Measurements from ENCODE around the gene SH3RF3.

Gene SH3RF3

DNA sequence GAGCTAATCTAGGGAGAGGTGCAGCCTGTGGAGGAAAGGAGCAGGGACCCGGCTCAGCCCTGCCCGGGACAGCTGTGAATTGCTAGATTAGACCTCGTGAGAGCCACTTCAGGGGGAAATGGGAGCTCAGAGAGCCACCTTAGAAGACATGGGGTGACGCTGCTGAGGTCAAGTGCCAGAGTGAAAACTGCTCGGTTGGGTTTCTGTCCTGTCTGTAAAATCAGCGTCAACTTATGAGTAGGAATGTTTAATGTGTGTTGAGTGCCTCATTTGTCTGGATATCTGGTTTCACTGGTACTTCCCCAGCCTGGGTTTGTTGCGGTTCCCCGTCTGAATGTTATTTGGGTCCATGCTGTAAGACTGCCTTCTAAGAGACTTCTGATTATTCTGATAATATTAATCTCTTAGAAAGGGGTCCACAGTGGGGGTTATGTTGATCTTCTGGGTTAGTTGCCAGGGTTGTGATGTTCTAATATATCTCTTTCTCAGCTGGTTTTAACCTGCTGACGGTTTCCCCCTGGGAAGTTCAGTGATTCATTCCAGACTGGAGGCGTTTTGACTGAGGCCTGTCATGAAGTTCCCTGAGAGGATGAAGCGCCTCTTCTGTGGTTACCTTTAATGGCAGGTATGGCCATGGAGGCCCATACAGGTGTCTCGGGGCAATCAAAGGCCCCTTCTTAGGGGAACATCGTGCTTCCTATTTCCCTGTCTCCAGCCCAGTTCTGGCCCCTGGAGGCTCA is 175.9 kb downstream of the SH3RF3 start:
- no peak for DNase-seq (ENCODE audit: low read depth, low spot score)

DNA sequence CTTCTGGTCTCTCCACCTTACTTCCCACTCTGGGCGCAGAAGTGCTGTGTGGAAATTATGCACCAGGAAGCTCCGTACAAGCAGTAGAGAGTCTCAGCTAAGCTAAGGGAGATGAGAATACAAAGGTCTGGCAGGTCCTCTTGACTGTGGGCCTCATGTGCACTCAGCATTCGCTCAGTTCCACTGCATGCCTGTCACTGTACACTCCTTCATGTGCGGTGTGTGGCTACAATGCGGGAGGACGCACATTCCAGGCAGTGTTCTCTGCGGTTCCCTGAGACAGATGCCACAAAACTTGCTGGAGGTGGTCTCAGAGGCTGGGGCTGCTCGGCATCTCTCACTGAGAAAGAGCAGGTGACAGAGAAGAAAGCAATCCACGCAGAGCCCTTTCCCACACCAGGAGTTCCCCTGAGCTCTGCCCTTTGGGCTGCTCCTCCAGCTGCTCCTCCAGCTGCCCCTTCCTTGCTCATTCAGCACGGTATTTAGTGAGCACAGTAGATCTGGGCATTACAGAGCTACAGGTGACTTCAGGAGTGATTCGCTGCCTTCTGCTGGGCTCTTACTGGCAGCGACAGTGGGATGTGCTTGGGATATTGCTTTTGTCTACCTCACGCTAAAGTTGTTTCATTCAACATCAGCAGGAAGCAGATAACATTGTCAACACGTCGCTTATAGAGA is 176.6 kb downstream of the SH3RF3 start:
- no peak for DNase-seq (ENCODE audit: low read depth, low spot score)

DNA sequence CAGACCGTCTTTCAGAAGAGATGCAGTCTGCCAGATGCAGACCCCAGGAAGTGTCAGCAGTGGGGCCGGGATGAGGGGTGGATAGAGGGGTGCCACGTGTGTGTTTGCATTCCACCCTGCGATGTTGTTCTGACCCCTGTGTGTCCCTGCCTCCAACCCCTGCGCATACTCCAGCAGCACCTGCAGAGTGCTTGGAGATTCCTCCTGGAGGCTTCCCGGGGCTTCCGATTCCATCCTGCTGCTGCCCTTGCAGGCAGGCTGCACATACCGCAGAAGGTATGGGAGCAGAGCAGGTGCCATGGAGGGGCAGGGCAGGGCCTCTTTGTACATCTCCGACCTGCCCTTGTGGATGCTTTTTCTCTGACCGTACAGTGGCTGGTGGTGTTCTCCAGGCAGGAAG is 177.2 kb downstream of the SH3RF3 start:
- no peak for DNase-seq (ENCODE audit: low read depth, low spot score)

DNA sequence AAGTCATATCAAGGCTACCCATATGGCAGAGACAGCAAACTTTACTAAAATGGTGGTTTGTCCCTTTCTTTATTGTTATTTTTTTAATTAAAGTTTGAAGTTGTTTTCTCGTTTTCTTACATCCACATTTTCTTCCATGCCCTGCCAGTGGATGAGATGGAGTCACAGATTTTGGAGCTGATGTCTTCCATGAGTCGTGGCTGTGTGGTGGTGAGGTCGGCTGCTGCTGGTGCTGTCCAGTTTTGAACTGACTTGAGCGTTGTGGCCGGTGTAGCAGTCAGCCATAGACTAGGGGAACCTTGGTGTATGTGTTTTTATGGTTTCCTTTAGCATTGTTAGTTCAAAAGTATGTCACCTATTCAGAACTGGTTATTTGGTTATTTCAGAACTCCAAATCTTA is 182.8 kb downstream of the SH3RF3 start:
- no peak for DNase-seq (ENCODE audit: low read depth, low spot score)

DNA sequence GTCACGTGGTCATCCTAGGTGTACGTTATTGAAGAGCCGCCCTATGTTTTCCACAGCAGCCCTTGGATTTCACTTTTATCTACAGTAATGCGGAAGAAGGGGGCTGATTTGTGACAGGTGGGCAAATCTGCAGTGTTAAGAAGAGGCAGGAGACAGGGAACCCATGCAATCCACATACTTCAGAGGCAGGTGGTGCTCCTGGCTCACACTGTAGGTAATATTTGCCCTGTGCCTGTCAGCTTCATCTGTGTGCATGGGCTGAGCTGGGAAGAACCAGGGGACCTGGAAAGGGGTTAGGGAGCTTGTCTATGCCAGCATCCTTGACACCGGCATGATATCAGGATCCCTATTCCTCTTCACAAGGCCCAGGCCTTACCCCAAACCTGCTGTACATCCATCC is 183.9 kb downstream of the SH3RF3 start:
- no peak for DNase-seq (ENCODE audit: low read depth, low spot score)

DNA sequence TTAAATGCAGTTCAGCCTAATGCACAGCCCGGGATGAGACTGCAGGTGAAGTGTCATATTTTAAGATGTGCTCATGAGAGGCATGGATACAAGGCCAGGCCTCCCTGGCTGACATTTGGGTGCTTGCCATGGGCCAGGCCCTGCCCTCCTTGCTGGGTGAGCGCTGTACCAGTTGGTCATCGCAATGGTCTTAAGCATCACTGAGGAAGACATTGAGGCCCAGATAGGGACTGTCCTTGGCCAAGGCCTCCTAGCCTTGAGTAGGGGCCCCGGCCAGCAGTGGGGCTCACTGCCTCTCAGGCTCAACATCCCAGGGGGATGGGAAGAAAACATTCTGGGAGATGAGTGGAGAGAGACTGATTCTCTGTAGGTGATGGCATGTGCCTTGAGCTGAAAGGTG is 184.3 kb downstream of the SH3RF3 start:
- DNase-seq (ENCODE audit: low read depth, low spot score): no peak

DNA sequence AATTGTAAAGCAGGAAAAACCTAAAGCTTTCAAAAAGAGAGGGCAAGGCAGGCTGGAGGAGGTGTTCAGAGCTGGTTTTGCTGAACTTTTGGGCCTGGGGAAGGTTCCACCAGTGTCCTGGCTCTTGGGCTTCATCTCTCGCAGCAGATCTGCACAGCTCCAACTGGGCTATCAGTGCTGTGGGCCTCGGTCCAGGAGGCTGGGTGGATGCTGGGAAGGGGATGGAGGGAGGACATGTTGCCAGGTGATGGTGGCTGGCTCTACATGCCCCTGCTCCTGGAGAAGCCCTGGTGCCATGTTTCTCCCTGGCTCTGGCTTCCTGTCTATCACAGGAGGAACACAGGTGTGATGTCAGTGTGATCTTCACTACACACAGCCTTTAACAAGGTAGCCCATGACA is 187.1 kb downstream of the SH3RF3 start:
- no peak for DNase-seq (ENCODE audit: low read depth, low spot score)

DNA sequence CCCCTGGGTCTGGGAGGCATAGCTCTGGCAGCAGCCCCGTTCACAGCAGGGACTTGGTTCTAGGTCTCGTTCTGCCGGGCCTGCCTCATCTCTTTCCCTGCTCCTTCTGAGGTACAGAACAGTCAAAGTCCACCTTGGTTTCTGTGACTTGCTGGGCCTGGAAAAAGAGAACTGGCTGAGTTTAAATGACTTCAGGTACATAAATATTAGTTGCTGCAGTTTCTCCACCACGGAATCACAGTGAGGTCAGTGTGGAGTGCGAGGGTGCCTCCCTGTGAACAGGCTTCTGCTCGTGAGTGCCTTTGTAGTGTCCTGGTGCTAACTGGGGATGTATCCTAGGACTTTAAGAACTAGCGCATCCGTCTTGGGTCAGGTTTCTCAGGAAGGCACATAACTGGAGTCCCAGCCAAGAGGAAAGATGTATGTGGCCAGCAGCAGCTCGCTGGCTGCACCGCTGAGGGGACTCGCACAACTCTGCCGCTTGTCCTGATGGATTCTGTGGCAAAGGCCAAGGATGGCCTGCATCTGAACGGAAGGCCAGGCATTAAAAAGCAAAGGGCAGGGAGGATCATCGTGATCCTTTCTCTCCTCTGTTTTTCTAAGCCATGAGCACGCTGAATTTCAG is 188.6 kb downstream of the SH3RF3 start:
- DNase-seq (ENCODE audit: low read depth, low spot score): no peak

DNA sequence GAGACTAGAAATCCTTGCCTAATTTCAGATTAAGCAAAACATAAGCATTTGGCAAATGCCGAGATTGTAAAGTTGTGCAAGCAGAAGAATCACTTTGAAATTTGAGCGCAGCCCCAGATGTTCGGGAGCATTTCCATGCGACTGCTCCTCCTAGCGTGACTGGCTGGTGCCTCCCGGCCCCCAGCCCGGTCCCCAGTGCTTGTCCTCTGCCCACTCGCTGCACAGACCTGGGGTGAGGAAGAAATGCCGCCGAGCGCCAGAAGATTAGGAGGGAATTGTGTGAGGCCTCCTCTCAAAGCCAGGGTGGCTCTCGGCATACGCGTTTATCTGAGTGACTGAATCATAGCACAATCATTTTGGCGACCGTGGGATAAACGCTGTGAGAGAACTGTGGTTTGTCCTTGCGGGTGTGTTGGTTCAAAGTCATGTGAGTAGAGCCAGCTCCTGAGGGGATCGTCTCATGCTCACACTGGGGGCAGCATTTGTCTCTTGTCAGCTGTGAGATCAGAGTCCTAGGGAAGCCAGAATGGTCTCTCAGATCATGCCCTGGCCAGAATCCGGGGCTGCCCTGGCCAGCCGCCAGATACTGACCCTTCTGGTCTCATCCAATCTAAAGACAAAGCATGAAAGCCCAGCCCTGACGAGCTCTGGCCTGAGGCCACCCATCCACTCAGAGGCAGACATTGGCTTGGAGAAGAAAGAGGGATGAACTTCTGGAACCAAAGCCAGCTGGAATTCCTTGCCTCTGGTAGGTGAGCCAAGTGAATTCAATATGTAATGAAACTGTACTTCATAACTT is 189.3 kb downstream of the SH3RF3 start:
- DNase-seq (ENCODE audit: low read depth, low spot score): no peak

DNA sequence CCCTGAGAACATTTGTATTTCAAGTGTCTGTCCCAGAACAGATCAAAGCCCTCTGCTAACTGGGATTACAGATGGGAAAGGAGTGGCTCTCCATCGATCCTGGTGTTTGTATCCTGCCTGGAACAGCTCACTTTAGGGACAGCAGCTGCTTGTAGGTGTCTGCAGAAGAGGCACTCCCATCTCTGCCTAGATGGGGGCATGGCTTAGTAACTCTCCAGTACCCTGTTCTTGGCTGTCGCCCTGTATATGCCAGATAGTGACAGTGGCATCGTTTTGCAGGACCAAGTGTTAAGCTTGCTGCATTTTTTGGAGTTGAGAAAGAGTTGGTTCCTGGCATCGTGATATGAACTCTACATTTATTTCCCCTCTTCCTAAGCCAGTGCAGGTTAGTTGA is 189.9 kb downstream of the SH3RF3 start:
- DNase-seq (ENCODE audit: low read depth, low spot score): no peak

DNA sequence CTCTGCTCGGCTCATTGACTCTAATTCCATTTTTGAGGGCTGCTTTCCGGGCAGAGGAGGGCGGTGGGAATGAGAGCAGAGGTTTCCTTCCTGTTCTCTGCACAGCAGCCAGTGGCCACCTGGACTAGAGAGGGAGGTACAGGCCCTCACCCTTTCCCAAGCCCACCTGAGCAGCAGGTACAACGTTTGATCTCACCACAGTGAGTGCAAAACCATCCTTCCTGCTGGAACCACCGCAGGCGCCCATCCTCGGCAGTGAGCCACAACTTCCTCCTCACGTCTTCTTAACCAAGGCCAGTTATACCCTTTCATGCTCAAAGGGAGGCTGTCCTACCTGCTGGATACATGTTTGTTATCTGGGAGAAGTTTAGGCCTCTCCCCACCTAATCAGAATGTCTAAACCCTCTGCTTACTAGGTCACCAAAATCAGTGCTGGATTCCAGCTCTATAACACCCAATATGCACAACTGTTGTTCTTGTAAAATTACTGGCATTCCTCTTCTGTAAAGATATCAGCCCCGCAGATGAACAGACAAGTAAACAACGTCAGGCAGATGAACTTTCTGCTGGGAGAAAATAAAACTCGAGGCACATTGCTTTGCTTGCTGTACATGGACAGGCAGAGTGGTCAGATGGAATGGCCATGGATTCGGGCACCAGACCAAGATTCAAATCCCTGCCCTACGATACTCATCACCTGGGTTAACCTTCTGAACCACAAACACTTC is 191.4 kb downstream of the SH3RF3 start:
- DNase-seq (ENCODE audit: low read depth, low spot score): no peak

DNA sequence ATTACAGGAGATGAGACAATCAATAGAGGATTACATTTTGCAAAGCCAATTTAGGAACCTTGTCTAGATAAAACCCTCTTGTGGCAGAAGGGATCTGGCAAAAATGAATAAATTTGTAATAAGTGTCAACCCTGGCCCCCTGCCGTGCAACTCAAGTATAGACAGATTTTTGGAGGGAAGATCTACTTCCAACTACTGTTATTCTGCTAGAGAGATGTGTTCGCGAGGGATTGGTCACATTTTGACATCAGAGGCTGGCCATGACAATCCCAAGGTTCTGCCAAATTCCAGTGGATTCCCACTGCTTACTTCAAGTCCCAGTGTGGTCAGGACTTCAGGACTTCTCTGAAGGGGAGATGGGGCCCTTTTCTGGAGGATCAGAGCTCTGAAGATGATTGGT is 192.6 kb downstream of the SH3RF3 start:
- DNase-seq (ENCODE audit: low read depth, low spot score): no peak

DNA sequence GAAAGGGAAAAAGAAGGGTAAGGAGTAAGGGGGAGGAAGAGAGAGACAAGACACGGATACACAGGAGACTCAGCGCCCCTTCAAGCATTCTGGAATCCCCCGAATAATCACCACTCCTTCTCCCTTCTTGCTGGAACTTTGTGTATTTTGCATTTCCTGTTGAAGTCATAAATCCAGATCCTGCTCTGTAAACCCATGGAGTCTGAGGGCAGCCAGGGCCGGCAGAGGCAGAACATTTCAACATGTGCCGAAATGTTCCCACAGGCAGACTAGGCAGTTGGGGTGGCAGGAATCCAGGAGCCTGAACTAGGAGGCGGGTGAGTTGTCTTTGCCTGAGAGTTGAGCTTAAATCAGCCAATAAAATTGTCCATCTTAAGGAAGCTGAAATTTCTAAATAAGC is 193.1 kb downstream of the SH3RF3 start:
- no peak for DNase-seq (ENCODE audit: low read depth, low spot score)

DNA sequence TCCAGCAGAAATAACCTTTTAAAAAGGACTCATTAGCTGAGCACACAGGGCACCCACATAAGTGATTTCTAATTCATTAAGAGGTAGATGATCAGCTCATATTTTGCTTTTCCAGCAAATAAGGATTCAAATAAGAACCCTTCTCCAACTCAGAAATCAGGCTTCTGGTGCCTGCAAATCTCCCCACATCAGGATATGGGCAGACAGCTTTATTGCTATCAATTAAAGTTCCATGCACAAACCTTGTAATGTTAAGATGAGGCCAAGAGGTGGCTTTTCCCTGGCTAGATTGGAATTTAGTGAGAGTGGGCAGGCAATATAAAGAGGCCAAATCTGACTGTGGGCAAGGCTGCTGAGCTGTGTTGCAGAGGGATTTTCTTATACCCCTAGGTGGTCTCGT is 193.6 kb downstream of the SH3RF3 start:
- DNase-seq (ENCODE audit: low read depth, low spot score): no peak

DNA sequence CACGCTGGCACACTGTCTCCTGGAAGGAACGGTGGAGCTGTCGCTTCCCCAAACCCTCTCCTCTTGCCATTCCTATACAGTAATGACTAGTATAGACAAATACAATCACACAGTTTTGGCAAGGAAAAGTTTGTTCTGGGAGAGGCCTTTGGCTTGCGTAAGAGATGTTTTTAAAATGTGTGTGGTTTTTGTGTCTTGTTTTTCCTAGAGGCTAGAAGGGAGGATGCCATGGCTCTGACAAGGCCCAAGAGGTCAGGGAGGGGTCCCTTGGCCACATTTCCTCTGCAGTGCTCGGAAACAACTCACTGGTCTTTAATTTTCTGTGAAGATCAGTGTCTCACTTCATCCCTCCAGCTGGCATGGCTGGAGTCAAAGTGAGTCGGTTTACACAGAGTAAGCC is 195.9 kb downstream of the SH3RF3 start:
- DNase-seq (ENCODE audit: low read depth, low spot score): no peak

DNA sequence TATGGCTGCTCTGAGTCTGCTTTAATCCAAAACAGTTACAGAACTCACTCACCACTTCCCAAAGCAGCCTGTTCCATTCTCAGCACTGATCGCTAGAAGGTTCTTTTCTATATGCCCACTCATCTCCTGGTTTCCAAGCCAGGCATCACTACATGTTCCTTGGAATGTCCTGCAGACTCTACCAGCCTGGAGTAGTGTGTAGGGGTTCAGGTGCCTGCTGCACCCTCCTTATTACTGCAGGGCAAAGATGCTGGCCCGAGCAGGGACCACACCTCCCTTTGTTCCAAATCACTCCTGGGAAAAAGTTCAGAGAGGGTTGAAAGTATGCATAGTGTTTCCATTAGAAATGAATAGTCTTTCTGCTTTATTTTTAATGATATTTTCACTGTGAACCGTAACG is 196.6 kb downstream of the SH3RF3 start:
- DNase-seq (ENCODE audit: low read depth, low spot score): no peak

DNA sequence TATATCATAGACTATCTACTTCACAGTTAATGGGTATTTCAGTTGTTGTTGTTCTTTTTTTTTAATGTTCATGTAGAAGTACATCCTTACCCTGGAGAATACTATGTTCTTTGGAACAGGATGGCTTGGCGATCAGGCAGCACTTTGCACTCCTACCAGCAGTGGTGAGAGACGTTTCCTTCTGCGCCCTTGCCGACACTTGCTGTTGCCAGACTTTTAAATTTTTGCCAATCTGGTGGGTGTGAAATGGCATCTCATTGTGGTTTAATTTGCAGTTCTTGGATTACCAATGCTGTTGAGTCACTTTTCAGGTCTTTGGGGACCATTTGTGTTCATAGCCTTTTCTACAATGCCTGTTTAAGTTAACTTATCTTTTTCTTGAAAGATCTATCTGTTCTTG is 197.3 kb downstream of the SH3RF3 start:
- DNase-seq (ENCODE audit: low read depth, low spot score): no peak

DNA sequence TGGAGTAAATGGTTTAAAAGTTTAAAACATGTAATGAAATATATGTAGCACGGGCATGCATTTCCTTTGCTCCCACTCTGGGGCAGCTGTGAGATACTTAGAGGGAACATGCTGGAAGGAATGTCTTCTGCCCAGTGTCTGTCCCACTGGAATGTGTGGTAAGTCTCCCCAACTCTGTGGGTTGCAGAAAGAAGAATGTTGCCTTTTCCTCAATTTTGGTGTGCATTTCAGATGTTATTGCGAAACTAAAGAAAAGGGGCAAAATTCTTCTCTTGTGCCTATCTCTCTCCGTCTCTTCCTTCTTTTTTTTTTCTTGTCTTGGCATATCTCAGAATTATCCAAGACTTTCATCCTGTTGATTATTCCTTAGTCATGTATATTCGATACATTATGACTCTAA is 201.1 kb downstream of the SH3RF3 start:
- DNase-seq (ENCODE audit: low read depth, low spot score): no peak

DNA sequence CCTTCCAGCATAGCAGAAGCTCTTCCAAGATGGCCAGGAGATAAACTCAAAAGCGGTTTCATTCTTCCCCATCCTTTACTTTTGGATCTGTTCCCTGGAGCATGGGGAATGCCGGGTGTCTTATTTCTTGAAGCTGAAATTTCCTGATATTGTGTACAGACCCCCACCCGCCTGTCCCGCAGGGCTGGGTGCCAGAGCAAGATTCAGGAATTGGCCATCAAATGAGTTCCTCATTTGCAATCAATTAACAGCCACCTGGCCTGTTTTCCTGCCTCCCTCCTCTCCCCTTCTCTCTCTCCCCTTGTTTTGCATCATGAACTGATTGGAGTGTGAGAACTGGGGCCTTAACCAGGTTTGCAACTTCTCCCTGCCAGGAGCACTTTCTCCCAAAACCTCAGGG is 202.1 kb downstream of the SH3RF3 start:
- no peak for DNase-seq (ENCODE audit: low read depth, low spot score)

DNA sequence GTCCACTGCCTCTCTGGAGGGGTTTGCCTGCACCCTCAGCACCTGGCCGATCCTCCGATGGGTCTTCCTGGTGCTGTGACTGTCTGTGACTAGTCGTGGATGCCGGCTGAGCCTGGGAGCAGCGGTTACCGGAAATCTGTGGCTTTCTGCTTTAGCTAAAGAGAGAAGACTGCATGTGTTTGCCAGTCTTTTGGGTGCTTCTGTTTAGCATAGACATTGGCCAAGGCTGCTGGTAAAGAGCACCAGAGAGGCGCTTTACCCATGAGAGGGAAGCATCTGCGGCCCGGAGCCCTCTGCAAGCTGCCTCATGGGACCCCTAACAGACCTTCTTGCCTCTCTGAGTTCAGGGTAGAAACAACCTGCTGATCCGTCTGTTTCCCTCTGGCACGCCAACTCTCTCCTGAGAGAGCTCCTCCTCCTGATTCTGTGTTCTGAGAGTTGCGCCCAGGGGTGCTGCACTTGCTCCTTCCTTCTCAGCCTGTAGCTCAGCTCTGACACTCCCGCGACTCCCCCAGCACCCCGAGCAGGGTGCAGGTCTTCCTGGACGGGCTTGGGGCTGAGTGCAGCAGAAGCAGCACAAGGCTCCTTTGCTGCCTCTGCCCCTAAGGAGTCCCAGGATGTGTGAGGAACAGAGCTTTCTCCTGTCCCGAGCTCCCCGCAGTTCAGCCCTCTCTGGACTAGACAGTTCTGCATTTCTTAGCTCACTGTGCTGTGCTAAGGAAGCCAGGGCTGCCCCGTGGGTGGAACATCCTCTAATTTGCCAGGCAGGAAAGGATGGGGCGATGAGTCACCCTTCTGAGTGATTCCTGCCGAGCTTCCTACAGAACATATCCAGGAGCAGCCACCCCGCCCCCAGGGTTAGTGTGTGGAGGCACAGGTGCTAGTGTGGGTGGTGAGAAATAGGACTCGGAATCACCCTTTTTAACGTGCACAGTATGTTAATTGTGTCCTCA is 203.2 kb downstream of the SH3RF3 start:
- DNase-seq (ENCODE audit: low read depth, low spot score): no peak

DNA sequence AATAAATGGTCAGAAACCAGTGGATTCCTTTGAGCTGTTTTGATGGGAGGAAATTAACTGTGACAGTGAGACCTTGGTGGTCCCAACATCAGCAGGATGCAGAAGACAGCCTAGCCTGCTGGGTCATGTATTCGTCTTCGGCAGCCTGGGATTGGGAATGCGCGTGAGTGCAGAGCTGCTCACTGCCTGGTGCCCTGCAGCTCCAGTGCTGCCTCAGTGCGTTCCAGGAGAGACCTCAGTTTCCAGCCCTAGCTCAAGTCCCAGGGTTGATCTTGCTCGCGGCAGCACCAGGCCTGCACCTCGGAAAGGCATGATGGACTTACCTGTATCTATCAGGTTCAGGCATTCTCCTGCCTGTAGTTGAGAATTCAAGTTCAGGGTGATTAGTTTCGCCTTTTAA is 203.9 kb downstream of the SH3RF3 start:
- no peak for DNase-seq (ENCODE audit: low read depth, low spot score)
